IMR-90 (cell line): ENCODE data around the gene MGAT4A.

Source experiments
- MXI1 ChIP-seq: IDR thresholded peaks from 2 replicates; pipeline ENCODE4 v1.6.1; 2012; ENCODE audit warnings: low read depth, mild to moderate bottlenecking, low read length, moderate library complexity, borderline replicate concordance
- POLR2A ChIP-seq: IDR thresholded peaks from 2 replicates; pipeline ENCODE4 v1.6.1; 2012; ENCODE audit warnings: mild to moderate bottlenecking, low read depth, low read length
- USF2 ChIP-seq: fragments of 150-350 bp; IDR thresholded peaks from 2 replicates; pipeline ENCODE4 v1.6.1; 2017; ENCODE audit warnings: mild to moderate bottlenecking, antibody characterized with exemption, low read length, low read depth
- TF ChIP-seq, protein P1 (sequence below): conservative IDR thresholded peaks from 2 replicates; pipeline ENCODE4 v1.5.1; 2012; ENCODE audit warnings: mild to moderate bottlenecking, low read depth, low read length, improper control_type of control experiment

DNA sequence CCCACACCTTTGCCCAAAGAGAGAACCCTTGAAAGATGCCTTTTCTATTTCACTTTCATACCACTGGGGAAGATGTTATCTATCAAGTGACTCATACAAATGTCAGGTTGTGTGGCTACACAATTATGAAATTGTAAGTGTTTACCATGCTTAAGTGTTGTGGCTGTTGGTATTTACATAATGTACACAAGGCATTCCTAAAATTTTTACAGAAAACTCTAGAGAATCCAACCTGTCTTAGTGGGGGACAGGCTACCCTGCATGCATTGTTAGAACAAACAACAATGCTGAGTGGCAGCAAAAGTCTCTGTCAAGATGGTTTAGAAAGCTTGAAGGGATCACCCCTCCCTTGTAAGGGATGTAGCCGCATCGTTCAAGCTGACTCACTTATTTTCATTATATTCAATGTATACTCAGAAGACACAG lies 5.5 kb upstream of the MGAT4A start:
- TF ChIP-seq POLR2A, result no peak
- TF ChIP-seq, protein P1, sequence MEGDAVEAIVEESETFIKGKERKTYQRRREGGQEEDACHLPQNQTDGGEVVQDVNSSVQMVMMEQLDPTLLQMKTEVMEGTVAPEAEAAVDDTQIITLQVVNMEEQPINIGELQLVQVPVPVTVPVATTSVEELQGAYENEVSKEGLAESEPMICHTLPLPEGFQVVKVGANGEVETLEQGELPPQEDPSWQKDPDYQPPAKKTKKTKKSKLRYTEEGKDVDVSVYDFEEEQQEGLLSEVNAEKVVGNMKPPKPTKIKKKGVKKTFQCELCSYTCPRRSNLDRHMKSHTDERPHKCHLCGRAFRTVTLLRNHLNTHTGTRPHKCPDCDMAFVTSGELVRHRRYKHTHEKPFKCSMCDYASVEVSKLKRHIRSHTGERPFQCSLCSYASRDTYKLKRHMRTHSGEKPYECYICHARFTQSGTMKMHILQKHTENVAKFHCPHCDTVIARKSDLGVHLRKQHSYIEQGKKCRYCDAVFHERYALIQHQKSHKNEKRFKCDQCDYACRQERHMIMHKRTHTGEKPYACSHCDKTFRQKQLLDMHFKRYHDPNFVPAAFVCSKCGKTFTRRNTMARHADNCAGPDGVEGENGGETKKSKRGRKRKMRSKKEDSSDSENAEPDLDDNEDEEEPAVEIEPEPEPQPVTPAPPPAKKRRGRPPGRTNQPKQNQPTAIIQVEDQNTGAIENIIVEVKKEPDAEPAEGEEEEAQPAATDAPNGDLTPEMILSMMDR, result no peak
- no peak for TF ChIP-seq USF2
- no peak for TF ChIP-seq MXI1
